ENCODE measurements around the gene CUBN.

- TF ChIP-seq POLR2A (IDR thresholded peaks at IDR 0.05) (no peak), EP300 (IDR thresholded peaks at IDR 0.05; ENCODE audit: low read depth) (no peak), POLR2AphosphoS5 (IDR thresholded peaks at IDR 0.05) (no peak)
- TF ChIP-seq, protein P1, sequence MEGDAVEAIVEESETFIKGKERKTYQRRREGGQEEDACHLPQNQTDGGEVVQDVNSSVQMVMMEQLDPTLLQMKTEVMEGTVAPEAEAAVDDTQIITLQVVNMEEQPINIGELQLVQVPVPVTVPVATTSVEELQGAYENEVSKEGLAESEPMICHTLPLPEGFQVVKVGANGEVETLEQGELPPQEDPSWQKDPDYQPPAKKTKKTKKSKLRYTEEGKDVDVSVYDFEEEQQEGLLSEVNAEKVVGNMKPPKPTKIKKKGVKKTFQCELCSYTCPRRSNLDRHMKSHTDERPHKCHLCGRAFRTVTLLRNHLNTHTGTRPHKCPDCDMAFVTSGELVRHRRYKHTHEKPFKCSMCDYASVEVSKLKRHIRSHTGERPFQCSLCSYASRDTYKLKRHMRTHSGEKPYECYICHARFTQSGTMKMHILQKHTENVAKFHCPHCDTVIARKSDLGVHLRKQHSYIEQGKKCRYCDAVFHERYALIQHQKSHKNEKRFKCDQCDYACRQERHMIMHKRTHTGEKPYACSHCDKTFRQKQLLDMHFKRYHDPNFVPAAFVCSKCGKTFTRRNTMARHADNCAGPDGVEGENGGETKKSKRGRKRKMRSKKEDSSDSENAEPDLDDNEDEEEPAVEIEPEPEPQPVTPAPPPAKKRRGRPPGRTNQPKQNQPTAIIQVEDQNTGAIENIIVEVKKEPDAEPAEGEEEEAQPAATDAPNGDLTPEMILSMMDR (IDR thresholded peaks at IDR 0.05), result no peak
Observed at GRCh38 chr10:17064435-17064834, 65.2 kb downstream of the CUBN start.

Data from transverse colon (tissue), 4 donors.